Urinary bladder (tissue), 2 donors: ENCODE results near the gene HSF2. TPM values are rescaled to one million over a fixed set of nuclear protein-coding genes. Genes with fewer than 3 reads are reported as not detected.

Source experiments
- polyA plus RNA-seq: library from polyadenylated mRNA; stranded (reverse); fragments of 200-250 nt; gene quantifications from one replicate; pipeline ENCODE4 v1.2.3, GENCODE V29; 2013
- small RNA-seq: library from RNA; depleted of rRNA; stranded (forward); fragments of <200 nt; gene quantifications from one replicate; pipeline ENCODE3, GENCODE V24; 2014
- total RNA-seq: library from RNA; depleted of rRNA; stranded (reverse); fragments of >200 nt; gene quantifications from one replicate; pipeline ENCODE4 v1.2.3, GENCODE V29; 2014
- donor health status: healthy.

Gene HSF2
- total and polyA plus RNA-seq, 2 donors = 14.6 to 39.9 TPM

Small RNAs within 50 kb of the gene (small RNA-seq; reads per million reads assigned to genes)
- not detected for gene Z99129.1

Other genes with a start within 250 kb of the HSF2 start
- 297 TPM for gene SERINC1, start 72.2 kb downstream of the HSF2 start, total RNA-seq
- 207 TPM for gene SERINC1, start 72.2 kb downstream of the HSF2 start, polyA plus RNA-seq
- gene PKIB, start 210.8 kb downstream of the HSF2 start, total RNA-seq = 5.1 TPM
- gene PKIB, start 210.8 kb downstream of the HSF2 start, polyA plus RNA-seq = 0.60 TPM